Embryonic facial prominence (tissue), 1 donor: ENCODE results near the gene KDM7A.

ENCODE experiments used
- DNase-seq: peaks from one replicate; pipeline ENCODE4 v3.0.0-alpha.2; 2016; ENCODE audit errors: extremely low spot score

The KDM7A gene

GRCh38 chr7:140056431-140057142 lies 120.2 kb downstream of the KDM7A start:
- no peak for DNase-seq

- DNase-seq, result no peak
Observed at GRCh38 chr7:140055833-140056232, 121.0 kb downstream of the KDM7A start.

GRCh38 chr7:140054751-140055150 lies 122.0 kb downstream of the KDM7A start:
- no peak for DNase-seq

- DNase-seq, result no peak
Observed at GRCh38 chr7:140053812-140054539, 122.8 kb downstream of the KDM7A start.

GRCh38 chr7:140051820-140052219 lies 125.0 kb downstream of the KDM7A start:
- DNase-seq, result no peak

GRCh38 chr7:140050100-140050499 lies 126.7 kb downstream of the KDM7A start:
- no peak for DNase-seq

GRCh38 chr7:140049339-140050024 lies 127.3 kb downstream of the KDM7A start:
- no peak for DNase-seq

GRCh38 chr7:140048989-140049338 lies 127.8 kb downstream of the KDM7A start:
- DNase-seq, result no peak

DNA sequence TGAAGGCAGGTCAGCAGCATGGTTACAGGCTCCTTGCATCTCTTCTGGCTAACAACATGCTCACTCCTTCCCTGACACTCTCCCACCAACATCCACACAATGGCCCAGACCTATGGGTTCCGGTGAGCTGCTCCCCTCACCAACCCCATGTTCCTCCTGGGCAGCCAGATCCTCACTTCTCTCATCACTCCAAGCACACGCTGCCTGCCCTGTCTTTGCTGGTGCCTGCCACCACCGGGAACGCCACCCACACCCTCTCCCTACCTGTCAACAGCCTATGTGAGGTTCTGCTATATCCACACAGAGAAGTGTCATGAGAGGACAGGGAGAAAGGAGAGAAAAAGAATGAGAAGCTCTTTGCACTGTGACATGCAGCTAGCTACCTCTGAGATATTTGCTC lies 128.6 kb downstream of the KDM7A start:
- no peak for DNase-seq

GRCh38 chr7:140047197-140047596 lies 129.6 kb downstream of the KDM7A start:
- no peak for DNase-seq

DNA sequence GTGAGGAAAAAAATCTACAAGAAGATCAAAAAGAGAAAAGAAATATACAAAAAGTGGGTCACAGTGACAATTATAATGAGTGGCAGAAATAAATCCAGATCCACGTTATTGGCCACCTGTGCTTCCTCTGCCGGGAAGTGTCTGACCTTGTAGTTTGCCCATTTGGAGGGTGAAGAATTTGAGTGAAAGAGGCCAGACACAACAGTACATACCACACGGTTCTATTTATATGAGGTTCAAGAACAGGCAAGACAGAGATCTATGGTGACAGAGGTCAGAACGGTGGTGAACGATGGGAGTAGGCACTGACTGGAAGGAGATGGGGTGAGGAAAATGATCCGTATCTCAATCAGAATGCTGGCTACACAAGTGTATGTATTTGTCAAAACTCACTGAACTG lies 131.1 kb downstream of the KDM7A start:
- no peak for DNase-seq

GRCh38 chr7:140044251-140044650 lies 132.5 kb downstream of the KDM7A start:
- DNase-seq, result no peak

DNA sequence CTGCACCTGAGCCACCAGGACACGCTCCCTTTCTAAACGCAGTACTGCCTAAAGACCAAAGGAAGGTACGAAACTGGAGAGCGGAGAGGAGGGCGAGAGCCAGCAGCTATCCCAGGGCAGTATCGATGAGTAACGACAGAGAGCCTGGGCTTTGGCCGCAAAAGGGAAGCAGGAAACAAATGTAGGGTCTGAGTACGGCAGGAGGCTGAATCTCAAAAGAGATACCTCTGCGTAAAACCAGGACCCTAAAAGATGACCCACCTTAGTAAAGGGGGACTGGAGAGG lies 134.5 kb downstream of the KDM7A start:
- no peak for DNase-seq

- DNase-seq, result no peak
Observed at GRCh38 chr7:140041659-140042385, 135.0 kb downstream of the KDM7A start.

- no peak for DNase-seq
Observed at GRCh38 chr7:140039896-140040295, 136.9 kb downstream of the KDM7A start.

DNA sequence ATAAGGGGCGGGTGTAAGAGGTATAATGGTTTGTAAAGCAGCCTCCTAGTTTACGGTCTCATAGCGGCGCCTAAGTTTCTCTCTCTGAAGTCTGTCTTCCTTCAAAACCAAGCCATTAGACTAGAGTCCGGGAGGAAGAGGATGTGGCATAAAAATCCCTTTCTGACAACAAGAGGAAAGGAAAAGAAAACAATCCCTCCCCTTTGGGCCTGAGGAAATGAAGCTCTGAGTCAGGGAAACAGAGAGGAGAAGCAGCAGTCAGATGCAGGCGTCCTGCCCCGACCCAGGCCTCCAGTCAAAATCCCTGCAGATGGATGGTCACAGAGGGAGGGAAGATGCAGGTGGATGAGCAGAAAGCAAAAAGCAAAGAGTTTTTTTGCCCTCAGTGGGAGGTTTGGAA lies 137.7 kb downstream of the KDM7A start:
- no peak for DNase-seq

- no peak for DNase-seq
Observed at GRCh38 chr7:140036224-140036962, 140.4 kb downstream of the KDM7A start.

GRCh38 chr7:140035400-140036223 lies 141.2 kb downstream of the KDM7A start:
- no peak for DNase-seq
